ENCODE measurements around the gene PAQR8.

The PAQR8 gene

GRCh38 chr6:52361945-52362442 lies at the start of gene PAQR8:
TSS of gene PAQR8 (plus strand) at chr6:52362151. CDS start at chr6:52403214, 41,063 bp downstream.
- peak; percentile 61 for DNase-seq

- no peak for DNase-seq
Observed at GRCh38 chr6:52312461-52312860, 49.5 kb upstream of the PAQR8 start.

GRCh38 chr6:52314752-52315151 lies 47.2 kb upstream of the PAQR8 start:
- DNase-seq: no peak

GRCh38 chr6:52317211-52317610 lies 44.7 kb upstream of the PAQR8 start:
- no peak for DNase-seq

GRCh38 chr6:52317841-52318581 lies 43.9 kb upstream of the PAQR8 start:
- DNase-seq: peak; percentile 70

- DNase-seq: no peak
Observed at GRCh38 chr6:52324189-52324588, 37.8 kb upstream of the PAQR8 start.

- no peak for DNase-seq
Observed at GRCh38 chr6:52325695-52326471, 36.1 kb upstream of the PAQR8 start.

GRCh38 chr6:52326540-52327364 lies 35.2 kb upstream of the PAQR8 start:
- DNase-seq: no peak

- no peak for DNase-seq
Observed at GRCh38 chr6:52328303-52328662, 33.7 kb upstream of the PAQR8 start.

GRCh38 chr6:52328729-52329128 lies 33.2 kb upstream of the PAQR8 start:
- DNase-seq: no peak

- DNase-seq: no peak
Observed at GRCh38 chr6:52330470-52330869, 31.5 kb upstream of the PAQR8 start.

- DNase-seq: no peak
Observed at GRCh38 chr6:52331793-52332457, 30.0 kb upstream of the PAQR8 start.

GRCh38 chr6:52333840-52334200 lies 28.1 kb upstream of the PAQR8 start:
- no peak for DNase-seq

GRCh38 chr6:52335576-52335975 lies 26.4 kb upstream of the PAQR8 start:
- DNase-seq: no peak

GRCh38 chr6:52336919-52337561 lies 24.9 kb upstream of the PAQR8 start:
- no peak for DNase-seq

- no peak for DNase-seq
Observed at GRCh38 chr6:52337633-52338290, 24.2 kb upstream of the PAQR8 start.

GRCh38 chr6:52340603-52340880 lies 21.4 kb upstream of the PAQR8 start:
- no peak for DNase-seq

- no peak for DNase-seq
Observed at GRCh38 chr6:52341561-52342260, 20.2 kb upstream of the PAQR8 start.

- no peak for DNase-seq
Observed at GRCh38 chr6:52345311-52345710, 16.6 kb upstream of the PAQR8 start.

- no peak for DNase-seq
Observed at GRCh38 chr6:52346503-52346902, 15.4 kb upstream of the PAQR8 start.

- DNase-seq: no peak
Observed at GRCh38 chr6:52347818-52348217, 14.1 kb upstream of the PAQR8 start.
